Stimulated activated CD4-positive, alpha-beta T cell treated with anti-CD3 and anti-CD28 coated beads, Interleukin-1b, Interleukin-23, amount 100 ng/mL, for 24 hours (primary cell): ENCODE results near the gene PNPLA7.
"Not testable (repeated sequence)": the region's sequence is repeated elsewhere in the genome, so short reads cannot be mapped to it uniquely, and the experiment has no call there.

Source experiments
- DNase-seq, 4 experiments: peaks; one replicate each; pipeline ENCODE4 v3.0.0-alpha.2; 2020; ENCODE audit warnings: low read depth in 4 of 4, low spot score in 1 of 4

The PNPLA7 gene

GRCh38 chr9:137543237-137543963 lies 6.8 kb downstream of the PNPLA7 start:
- DNase-seq: no peak

GRCh38 chr9:137542486-137542885 lies 7.7 kb downstream of the PNPLA7 start:
- no peak for DNase-seq

GRCh38 chr9:137540536-137540935 lies 9.7 kb downstream of the PNPLA7 start:
- DNase-seq: no peak

GRCh38 chr9:137538058-137538457 lies 12.1 kb downstream of the PNPLA7 start:
- DNase-seq: no peak

GRCh38 chr9:137536594-137537131 lies 13.5 kb downstream of the PNPLA7 start:
- DNase-seq: not testable (repeated sequence)

- no peak for DNase-seq
Observed at GRCh38 chr9:137535120-137535428, 15.1 kb downstream of the PNPLA7 start.

- DNase-seq: no peak
Observed at GRCh38 chr9:137534256-137535119, 15.7 kb downstream of the PNPLA7 start.

- DNase-seq: not testable (repeated sequence)
Observed at GRCh38 chr9:137532891-137533468, 17.2 kb downstream of the PNPLA7 start.

- DNase-seq: no peak
Observed at GRCh38 chr9:137531099-137531765, 19.0 kb downstream of the PNPLA7 start.

- no peak for DNase-seq
Observed at GRCh38 chr9:137530331-137530730, 19.9 kb downstream of the PNPLA7 start.

- no peak for DNase-seq
Observed at GRCh38 chr9:137524981-137525317, 25.3 kb downstream of the PNPLA7 start.

GRCh38 chr9:137524161-137524980 lies 25.8 kb downstream of the PNPLA7 start:
- DNase-seq: no peak

- DNase-seq: no peak
Observed at GRCh38 chr9:137522746-137523455, 27.3 kb downstream of the PNPLA7 start.

GRCh38 chr9:137521405-137521985 lies 28.7 kb downstream of the PNPLA7 start:
- no peak for DNase-seq

- DNase-seq: no peak
Observed at GRCh38 chr9:137520614-137521404, 29.4 kb downstream of the PNPLA7 start.

- no peak for DNase-seq
Observed at GRCh38 chr9:137519553-137519952, 30.6 kb downstream of the PNPLA7 start.

GRCh38 chr9:137518661-137519459 lies 31.3 kb downstream of the PNPLA7 start:
- DNase-seq: not testable (repeated sequence)
